Parathyroid adenoma (tissue), 2 donors: ENCODE data around the gene CACHD1.

Experiments
- H2AFZ ChIP-seq: fragments of 300-600 bp; sonication (generic); one replicate; pipeline ENCODE4 v1.7.0; 2017; ENCODE audit warnings: antibody characterized with exemption, mild to moderate bottlenecking
- H3K27ac ChIP-seq: fragments of 300-600 bp; sonication (generic); one replicate; pipeline ENCODE4 v1.7.0; 2017
- H3K27me3 ChIP-seq: fragments of 300-600 bp; sonication (generic); one replicate; pipeline ENCODE4 v1.7.0; 2017; ENCODE audit warnings: low read length; ENCODE audit not compliant: control insufficient read depth, insufficient read depth
- H3K36me3 ChIP-seq: fragments of 300-600 bp; sonication (generic); one replicate; pipeline ENCODE4 v1.7.0; 2017; ENCODE audit warnings: low read length; ENCODE audit not compliant: control insufficient read depth, insufficient read depth
- H3K4me1 ChIP-seq: fragments of 300-600 bp; sonication (generic); one replicate; pipeline ENCODE4 v1.7.0; 2017; ENCODE audit warnings: control low read depth
- H3K4me2 ChIP-seq: fragments of 300-600 bp; sonication (generic); one replicate; pipeline ENCODE4 v1.7.0; 2017; ENCODE audit warnings: low read length
- H3K4me3 ChIP-seq: fragments of 300-600 bp; sonication (generic); one replicate; pipeline ENCODE4 v1.7.0; 2017; ENCODE audit warnings: low read depth, low read length
- H3K79me2 ChIP-seq: fragments of 300-600 bp; sonication (generic); one replicate; pipeline ENCODE4 v1.7.0; 2017; ENCODE audit warnings: control low read depth
- H3K9ac ChIP-seq: fragments of 300-600 bp; sonication (generic); one replicate; pipeline ENCODE4 v1.7.0; 2017; ENCODE audit warnings: mild to moderate bottlenecking
- H3K9me3 ChIP-seq: fragments of 300-600 bp; sonication (generic); one replicate; pipeline ENCODE4 v1.7.0; 2017; ENCODE audit warnings: low read length; ENCODE audit not compliant: control insufficient read depth
- CTCF ChIP-seq: fragments of 300-600 bp; sonication (generic); IDR thresholded peaks from one replicate; pipeline ENCODE4 v1.7.0; 2017; ENCODE audit warnings: antibody characterized with exemption, mild to moderate bottlenecking
- donor health status: primary hyperparathyroidism.

CACHD1 gene

GRCh38 chr1:64473367-64473766 lies 3.4 kb downstream of the CACHD1 start:
- no peaks in the 10 kb centered on the region for H3K4me1 ChIP-seq

GRCh38 chr1:64474133-64474532 lies 4.2 kb downstream of the CACHD1 start:
- no peak overlapping the region for H2AFZ ChIP-seq
- H3K27me3 ChIP-seq = no peaks in the 10 kb centered on the region
- TF ChIP-seq CTCF = no peak
- no peak overlapping the region for H3K4me3 ChIP-seq
- H3K9ac ChIP-seq = no peak overlapping the region
- no peak overlapping the region for H3K4me2 ChIP-seq
- peaks cover 9% of the 10 kb centered on the region for H3K79me2 ChIP-seq
- no peak overlapping the region for H3K27ac ChIP-seq
- no peaks in the 10 kb centered on the region for H3K4me1 ChIP-seq
- H3K36me3 ChIP-seq = no peaks in the 10 kb centered on the region
- H3K9me3 ChIP-seq = no peaks in the 10 kb centered on the region

More at GRCh38 chr1:64473367-64473766, 3.4 kb downstream of the CACHD1 start:
- no peak overlapping the region for H3K4me3 ChIP-seq
- H3K9me3 ChIP-seq = no peaks in the 10 kb centered on the region
- H3K27me3 ChIP-seq = no peaks in the 10 kb centered on the region
- TF ChIP-seq CTCF = no peak
- no peak overlapping the region for H2AFZ ChIP-seq
- H3K9ac ChIP-seq = no peak overlapping the region
- no peaks in the 10 kb centered on the region for H3K36me3 ChIP-seq
- H3K79me2 ChIP-seq = peaks cover 7% of the 10 kb centered on the region
- H3K27ac ChIP-seq = no peak overlapping the region
- no peak overlapping the region for H3K4me2 ChIP-seq

GRCh38 chr1:64474665-64475439 lies 4.9 kb downstream of the CACHD1 start:
- H3K27me3 ChIP-seq = no peaks in the 10 kb centered on the region
- no peaks in the 10 kb centered on the region for H3K4me1 ChIP-seq
- TF ChIP-seq CTCF = no peak
- no peaks in the 10 kb centered on the region for H3K36me3 ChIP-seq
- H3K27ac ChIP-seq = peak overlapping the region; percentile 24
- no peak overlapping the region for H3K9ac ChIP-seq
- H3K4me2 ChIP-seq = no peak overlapping the region
- H3K79me2 ChIP-seq = peaks cover 9% of the 10 kb centered on the region
- no peak overlapping the region for H3K4me3 ChIP-seq
- no peak overlapping the region for H2AFZ ChIP-seq
- H3K9me3 ChIP-seq = no peaks in the 10 kb centered on the region

- Histone ChIP-seq H3K79me2 (peaks cover 14% of the 10 kb centered on the region), H3K4me2 (no peak overlapping the region), H3K36me3 (no peaks in the 10 kb centered on the region), H3K4me1 (peaks cover 4% of the 10 kb centered on the region), H2AFZ (no peak overlapping the region), H3K9ac (no peak overlapping the region), H3K27ac (peak overlapping the region; percentile 44), H3K27me3 (no peaks in the 10 kb centered on the region), H3K4me3 (no peak overlapping the region), H3K9me3 (no peaks in the 10 kb centered on the region)
- TF ChIP-seq CTCF = no peak
Measured at GRCh38 chr1:64476251-64476952, 6.5 kb downstream of the CACHD1 start.
